GM19099 (cell line): ENCODE measurements around the gene SLC8B1.

Experiments used
- POLR2A ChIP-seq: IDR thresholded peaks from 3 replicates; pipeline ENCODE4 v1.6.1; 2011; ENCODE audit warnings: low read depth; ENCODE audit not compliant: insufficient read length; ENCODE audit errors: extremely low read depth

Gene SLC8B1

DNA sequence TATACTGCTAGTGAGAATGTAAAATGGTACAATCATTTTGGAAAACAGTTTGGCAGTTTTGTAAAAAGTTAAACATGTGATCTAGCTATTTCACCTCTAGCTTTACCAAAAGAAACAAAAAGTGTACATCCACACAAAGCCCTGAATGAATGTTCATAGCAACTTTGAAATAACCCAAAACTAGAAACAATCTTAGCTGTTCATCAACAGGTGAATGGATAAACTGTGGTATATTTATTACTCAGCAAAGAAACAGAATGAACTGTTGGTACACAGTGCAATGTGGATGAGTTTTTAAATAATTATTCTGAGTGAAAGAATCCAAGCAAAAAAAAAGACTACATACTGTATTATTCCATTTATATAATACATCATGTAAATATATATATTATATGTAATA is 77.3 kb downstream of the SLC8B1 start:
- no peak for TF ChIP-seq POLR2A

GRCh38 chr12:113254298-113254697 is 80.6 kb downstream of the SLC8B1 start:
- no peak for TF ChIP-seq POLR2A

DNA sequence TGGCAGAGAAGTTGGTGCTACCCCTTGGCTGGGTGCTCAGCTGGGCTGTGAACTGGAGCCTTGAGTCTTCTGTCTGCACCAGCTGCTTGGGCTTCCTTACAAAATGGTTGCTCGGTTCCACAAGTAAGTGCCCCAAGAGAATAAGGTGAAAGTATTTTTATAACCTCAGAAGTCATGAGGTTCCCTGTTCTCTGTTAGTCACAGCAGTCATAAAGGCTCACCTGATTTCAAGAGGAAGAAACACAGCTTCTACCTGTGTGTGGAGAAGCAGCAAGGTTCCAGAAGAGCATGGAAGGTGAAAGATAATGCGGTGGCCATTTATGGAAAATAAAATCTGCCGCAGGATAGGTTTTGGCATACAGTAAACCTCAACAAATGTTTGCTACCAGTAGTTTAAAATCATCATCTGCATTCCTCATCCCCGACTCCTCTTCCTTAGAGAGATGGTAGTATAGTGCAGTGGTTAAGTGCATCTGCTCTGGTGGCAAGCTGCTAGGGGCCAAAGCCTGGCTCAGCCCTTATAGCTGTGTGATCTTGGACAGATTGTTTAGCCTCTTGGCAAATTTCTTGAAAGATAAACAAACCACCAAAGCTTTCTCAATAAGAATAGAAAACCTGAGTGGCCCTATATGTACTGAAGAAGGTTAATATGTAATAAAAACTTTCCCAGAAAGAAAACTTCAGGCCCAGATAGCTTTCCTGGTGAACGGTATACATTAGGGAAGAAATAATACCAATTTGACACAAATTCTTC is 81.2 kb downstream of the SLC8B1 start:
- no peak for TF ChIP-seq POLR2A

GRCh38 chr12:113252494-113252893 is 82.4 kb downstream of the SLC8B1 start:
- TF ChIP-seq POLR2A: no peak

DNA sequence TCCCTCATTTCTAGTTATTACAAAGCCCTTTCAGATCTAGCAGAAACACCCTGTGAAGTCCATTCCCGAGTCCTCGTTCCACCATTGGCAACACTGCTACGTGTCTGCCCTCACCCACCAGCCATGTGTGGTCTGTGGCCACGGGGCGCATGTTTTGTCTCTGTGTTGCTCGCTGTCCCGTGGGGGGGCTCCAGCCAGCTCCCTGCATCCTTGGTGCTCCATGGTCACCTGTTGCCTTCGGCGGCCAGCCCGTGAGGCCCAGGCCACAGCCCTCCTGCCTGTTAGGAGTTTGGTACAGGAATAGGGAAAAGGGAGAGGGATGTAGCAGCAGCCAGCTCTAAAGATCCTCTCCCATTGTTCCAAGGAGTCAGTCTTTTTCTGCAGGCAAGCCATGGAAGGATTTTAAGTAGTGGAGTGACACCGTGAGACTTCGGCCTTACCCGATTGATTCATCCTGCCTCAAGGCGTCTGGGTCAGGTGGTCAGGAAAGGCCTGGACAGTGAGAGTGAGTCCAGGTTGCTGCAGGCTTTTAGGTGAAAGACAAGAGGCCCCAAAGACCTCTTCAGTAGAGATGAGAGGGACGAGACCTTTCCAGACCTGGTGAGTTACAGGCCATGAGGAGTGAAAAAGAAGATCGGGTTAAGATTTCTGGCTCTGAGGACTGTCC is 83.4 kb downstream of the SLC8B1 start:
- no peak for TF ChIP-seq POLR2A

GRCh38 chr12:113250045-113250444 is 84.9 kb downstream of the SLC8B1 start:
- TF ChIP-seq POLR2A: no peak

DNA sequence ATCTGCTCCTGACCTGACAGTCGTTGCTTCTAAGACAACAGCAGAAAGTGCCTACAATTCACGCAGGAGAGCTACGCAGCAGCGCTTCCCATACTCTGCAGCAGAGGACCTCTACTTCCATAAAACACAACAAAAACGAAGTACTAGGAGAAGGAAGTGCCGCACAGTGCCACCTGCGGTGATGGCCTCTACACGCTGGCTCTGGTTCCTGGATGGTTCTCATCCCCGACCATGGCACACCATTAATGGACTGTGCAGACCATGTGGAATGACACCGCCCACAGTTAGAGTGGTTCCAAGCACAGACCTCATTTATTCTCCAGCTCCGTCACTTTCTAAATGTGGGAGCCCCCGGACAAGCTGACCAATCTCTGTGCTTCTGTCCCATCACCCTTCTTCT is 85.4 kb downstream of the SLC8B1 start:
- TF ChIP-seq POLR2A: no peak

- no peak for TF ChIP-seq POLR2A
These were observed 86.0 kb downstream of the SLC8B1 start for GRCh38 chr12:113248842-113249435.
